Measurements from ENCODE around the gene RMC1.

RMC1 gene

GRCh38 chr18:23499291-23499781 is 4.0 kb upstream of the RMC1 start:
- H3K36me3 ChIP-seq (replicated peaks; ENCODE audit: low read depth, low read length) = no peaks in the 10 kb centered on the region
- no peak overlapping the region for H3K4me2 ChIP-seq (ENCODE audit: low read length)
- no peak overlapping the region for H3K27ac ChIP-seq (ENCODE audit: low read length)
- H3K9me3 ChIP-seq (ENCODE audit: insufficient read depth, low read length) = no peaks in the 10 kb centered on the region
- no peak overlapping the region for H3K4me3 ChIP-seq (ENCODE audit: low read length)
- H3K9ac ChIP-seq (ENCODE audit: low read length) = no peak overlapping the region
- peaks cover 9% of the 10 kb centered on the region for H3K79me2 ChIP-seq (ENCODE audit: low read length)
- TF ChIP-seq, protein P1, sequence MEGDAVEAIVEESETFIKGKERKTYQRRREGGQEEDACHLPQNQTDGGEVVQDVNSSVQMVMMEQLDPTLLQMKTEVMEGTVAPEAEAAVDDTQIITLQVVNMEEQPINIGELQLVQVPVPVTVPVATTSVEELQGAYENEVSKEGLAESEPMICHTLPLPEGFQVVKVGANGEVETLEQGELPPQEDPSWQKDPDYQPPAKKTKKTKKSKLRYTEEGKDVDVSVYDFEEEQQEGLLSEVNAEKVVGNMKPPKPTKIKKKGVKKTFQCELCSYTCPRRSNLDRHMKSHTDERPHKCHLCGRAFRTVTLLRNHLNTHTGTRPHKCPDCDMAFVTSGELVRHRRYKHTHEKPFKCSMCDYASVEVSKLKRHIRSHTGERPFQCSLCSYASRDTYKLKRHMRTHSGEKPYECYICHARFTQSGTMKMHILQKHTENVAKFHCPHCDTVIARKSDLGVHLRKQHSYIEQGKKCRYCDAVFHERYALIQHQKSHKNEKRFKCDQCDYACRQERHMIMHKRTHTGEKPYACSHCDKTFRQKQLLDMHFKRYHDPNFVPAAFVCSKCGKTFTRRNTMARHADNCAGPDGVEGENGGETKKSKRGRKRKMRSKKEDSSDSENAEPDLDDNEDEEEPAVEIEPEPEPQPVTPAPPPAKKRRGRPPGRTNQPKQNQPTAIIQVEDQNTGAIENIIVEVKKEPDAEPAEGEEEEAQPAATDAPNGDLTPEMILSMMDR (IDR thresholded peaks at IDR 0.05; ENCODE audit: low read depth, low read length) = no peak
- no peak for TF ChIP-seq EZH2phosphoT487 (IDR thresholded peaks at IDR 0.05; ENCODE audit: low read depth)
- H4K20me1 ChIP-seq (ENCODE audit: insufficient read depth, low read length) = no peaks in the 10 kb centered on the region
- peaks cover 16% of the 10 kb centered on the region for H3K4me1 ChIP-seq (ENCODE audit: low read length)
- no peaks in the 10 kb centered on the region for H3K27me3 ChIP-seq (ENCODE audit: low read depth, low read length)
- H2AFZ ChIP-seq (ENCODE audit: low read depth, low read length) = peak overlapping the region; percentile 39; the same call in 1 of the 2 replicates

GRCh38 chr18:23501626-23502025 is 1.7 kb upstream of the RMC1 start:
- Histone ChIP-seq H2AFZ (ENCODE audit: low read depth, low read length) (no peak overlapping the region), H3K27ac (ENCODE audit: low read length) (no peak overlapping the region), H4K20me1 (ENCODE audit: insufficient read depth, low read length) (peaks cover 3% of the 10 kb centered on the region; the same call in 1 of the 2 replicates), H3K27me3 (ENCODE audit: low read depth, low read length) (no peaks in the 10 kb centered on the region), H3K4me1 (ENCODE audit: low read length) (peaks cover 29% of the 10 kb centered on the region), H3K9ac (ENCODE audit: low read length) (no peak overlapping the region), H3K36me3 (replicated peaks; ENCODE audit: low read depth, low read length) (peaks cover 4% of the 10 kb centered on the region), H3K4me2 (ENCODE audit: low read length) (no peak overlapping the region), H3K4me3 (ENCODE audit: low read length) (no peak overlapping the region), H3K9me3 (ENCODE audit: insufficient read depth, low read length) (no peaks in the 10 kb centered on the region), H3K79me2 (ENCODE audit: low read length) (peaks cover 22% of the 10 kb centered on the region)
- TF ChIP-seq, protein P1 (IDR thresholded peaks at IDR 0.05; ENCODE audit: low read depth, low read length) = no peak
- TF ChIP-seq EZH2phosphoT487 (IDR thresholded peaks at IDR 0.05; ENCODE audit: low read depth) = no peak

DNA sequence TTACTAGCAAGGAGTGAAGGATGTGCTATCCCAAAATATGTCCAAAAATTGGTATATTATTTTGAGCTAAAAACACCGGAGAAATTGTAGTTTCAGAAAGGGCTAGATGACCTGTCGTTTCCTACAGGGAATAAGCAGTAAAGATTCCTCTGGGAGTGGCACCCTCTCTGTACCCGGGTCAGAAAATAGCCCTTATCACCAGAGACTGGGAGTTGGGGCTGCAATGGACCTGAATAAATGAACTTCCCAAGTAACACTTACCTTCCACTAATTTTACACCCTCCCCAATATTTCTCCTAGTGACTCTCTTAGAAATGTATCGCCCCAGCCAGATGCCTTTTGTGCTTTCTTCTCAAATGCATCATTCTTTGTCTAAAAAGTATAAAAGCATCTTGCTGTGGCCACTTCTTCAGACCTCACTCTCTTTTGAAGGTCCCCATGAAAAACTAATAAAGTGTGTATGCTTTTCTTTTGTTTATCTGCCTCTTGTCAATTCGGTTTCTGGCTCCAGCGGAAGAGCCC is 734 bp upstream of the RMC1 start:
- Histone ChIP-seq H3K4me1 (ENCODE audit: low read length) (peaks cover 29% of the 10 kb centered on the region), H3K36me3 (replicated peaks; ENCODE audit: low read depth, low read length) (peaks cover 5% of the 10 kb centered on the region), H2AFZ (ENCODE audit: low read depth, low read length) (peak overlapping the region; percentile 86), H3K9ac (ENCODE audit: low read length) (peak overlapping the region; percentile 86), H3K9me3 (ENCODE audit: insufficient read depth, low read length) (no peaks in the 10 kb centered on the region), H3K27me3 (ENCODE audit: low read depth, low read length) (no peaks in the 10 kb centered on the region), H3K4me3 (ENCODE audit: low read length) (peak overlapping the region; percentile 93), H3K4me2 (ENCODE audit: low read length) (peak overlapping the region; percentile 84), H4K20me1 (ENCODE audit: insufficient read depth, low read length) (peaks cover 3% of the 10 kb centered on the region; the same call in 1 of the 2 replicates), H3K79me2 (ENCODE audit: low read length) (peaks cover 22% of the 10 kb centered on the region), H3K27ac (ENCODE audit: low read length) (peak overlapping the region; percentile 60)
- TF ChIP-seq, protein P1 (IDR thresholded peaks at IDR 0.05; ENCODE audit: low read depth, low read length) = no peak

- Histone ChIP-seq H3K27me3 (ENCODE audit: low read depth, low read length) (no peaks in the 10 kb centered on the region), H3K4me1 (ENCODE audit: low read length) (peaks cover 27% of the 10 kb centered on the region), H3K9ac (ENCODE audit: low read length) (peak overlapping the region; percentile 75), H3K9me3 (ENCODE audit: insufficient read depth, low read length) (no peaks in the 10 kb centered on the region), H2AFZ (ENCODE audit: low read depth, low read length) (no peak overlapping the region), H3K4me2 (ENCODE audit: low read length) (peak overlapping the region; percentile 94), H3K27ac (ENCODE audit: low read length) (no peak overlapping the region), H3K4me3 (ENCODE audit: low read length) (peak overlapping the region; percentile 93), H4K20me1 (ENCODE audit: insufficient read depth, low read length) (peaks cover 3% of the 10 kb centered on the region; the same call in 1 of the 2 replicates), H3K79me2 (ENCODE audit: low read length) (peaks cover 30% of the 10 kb centered on the region), H3K36me3 (replicated peaks; ENCODE audit: low read depth, low read length) (peaks cover 15% of the 10 kb centered on the region)
- no peak for TF ChIP-seq EZH2phosphoT487 (IDR thresholded peaks at IDR 0.05; ENCODE audit: low read depth)
- TF ChIP-seq, protein P1 (IDR thresholded peaks at IDR 0.05; ENCODE audit: low read depth, low read length) = no peak
Measured at GRCh38 chr18:23503963-23504344, 643 bp downstream of the RMC1 start.
